ENCODE measurements around the gene DAND5.
"Not testable (repeated sequence)": the region's sequence is repeated elsewhere in the genome, so short reads cannot be mapped to it uniquely, and the experiment has no call there.

The DAND5 gene

DNA sequence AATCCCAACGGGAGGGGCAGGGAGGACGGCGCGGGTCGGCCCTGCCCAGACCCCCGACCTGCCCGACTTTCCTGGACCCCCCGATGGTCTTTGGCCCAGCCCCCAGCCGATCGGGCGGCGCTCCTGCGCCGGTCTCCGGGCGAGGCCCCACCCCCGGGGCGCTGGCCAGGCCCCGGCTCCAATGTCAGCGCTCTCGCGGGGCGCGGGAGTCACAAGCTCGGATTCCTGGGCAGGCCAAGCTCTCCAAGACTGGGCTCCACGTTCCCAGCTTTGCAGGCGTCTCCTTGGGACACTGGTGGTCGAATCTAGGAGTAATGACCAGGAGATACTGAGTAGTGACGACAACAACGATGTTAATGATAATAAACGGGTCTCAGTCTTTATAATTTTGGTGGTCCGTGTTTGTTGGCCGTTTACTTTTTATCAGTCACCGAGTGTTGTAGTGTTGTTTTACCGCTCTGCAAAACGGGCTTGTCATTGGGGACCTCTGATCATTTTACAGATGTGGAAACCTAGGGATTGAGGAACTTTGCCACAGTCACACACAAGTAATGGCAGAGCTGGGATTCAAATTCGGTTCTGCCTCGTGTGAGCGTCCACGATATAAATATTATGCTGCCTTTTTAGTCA, 23.2 kb upstream of the DAND5 start:
- DNase-seq = no peak

DNA sequence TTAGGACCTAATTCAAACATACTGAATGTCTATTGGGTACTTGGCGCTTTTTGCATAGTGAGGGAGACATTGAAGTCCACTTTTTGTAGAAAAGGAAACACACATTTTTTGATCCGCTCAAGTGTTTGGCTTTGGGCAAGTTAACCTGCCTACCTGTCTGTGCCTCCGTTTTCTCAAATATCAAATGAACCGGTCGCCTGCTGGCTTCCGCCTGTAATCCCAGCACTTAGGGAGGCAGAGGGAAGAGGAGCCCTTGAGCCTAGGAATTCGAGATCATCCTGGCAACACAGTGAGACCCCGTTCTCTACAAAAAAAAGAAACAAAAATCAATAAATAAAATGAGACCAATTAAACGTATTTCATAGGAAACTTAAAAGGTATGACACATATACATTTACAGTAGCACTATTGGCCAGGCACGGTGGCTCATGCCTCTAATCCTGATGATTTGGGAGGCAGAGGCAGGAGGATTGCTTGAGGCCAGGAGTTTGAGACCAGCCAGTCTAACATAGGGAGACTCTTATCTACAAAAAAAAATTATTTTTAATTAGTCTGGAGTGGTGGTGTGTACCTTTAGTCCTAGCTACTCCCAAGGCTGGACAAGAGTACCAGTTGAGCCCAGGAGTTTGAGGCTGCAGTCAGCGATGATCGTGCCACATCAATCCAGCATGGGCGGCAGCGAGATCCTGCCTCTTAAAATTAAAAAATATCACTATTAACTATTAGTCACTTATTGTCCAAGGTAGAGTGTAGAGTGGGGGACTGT, 22.5 kb upstream of the DAND5 start:
- no peak for DNase-seq

DNA sequence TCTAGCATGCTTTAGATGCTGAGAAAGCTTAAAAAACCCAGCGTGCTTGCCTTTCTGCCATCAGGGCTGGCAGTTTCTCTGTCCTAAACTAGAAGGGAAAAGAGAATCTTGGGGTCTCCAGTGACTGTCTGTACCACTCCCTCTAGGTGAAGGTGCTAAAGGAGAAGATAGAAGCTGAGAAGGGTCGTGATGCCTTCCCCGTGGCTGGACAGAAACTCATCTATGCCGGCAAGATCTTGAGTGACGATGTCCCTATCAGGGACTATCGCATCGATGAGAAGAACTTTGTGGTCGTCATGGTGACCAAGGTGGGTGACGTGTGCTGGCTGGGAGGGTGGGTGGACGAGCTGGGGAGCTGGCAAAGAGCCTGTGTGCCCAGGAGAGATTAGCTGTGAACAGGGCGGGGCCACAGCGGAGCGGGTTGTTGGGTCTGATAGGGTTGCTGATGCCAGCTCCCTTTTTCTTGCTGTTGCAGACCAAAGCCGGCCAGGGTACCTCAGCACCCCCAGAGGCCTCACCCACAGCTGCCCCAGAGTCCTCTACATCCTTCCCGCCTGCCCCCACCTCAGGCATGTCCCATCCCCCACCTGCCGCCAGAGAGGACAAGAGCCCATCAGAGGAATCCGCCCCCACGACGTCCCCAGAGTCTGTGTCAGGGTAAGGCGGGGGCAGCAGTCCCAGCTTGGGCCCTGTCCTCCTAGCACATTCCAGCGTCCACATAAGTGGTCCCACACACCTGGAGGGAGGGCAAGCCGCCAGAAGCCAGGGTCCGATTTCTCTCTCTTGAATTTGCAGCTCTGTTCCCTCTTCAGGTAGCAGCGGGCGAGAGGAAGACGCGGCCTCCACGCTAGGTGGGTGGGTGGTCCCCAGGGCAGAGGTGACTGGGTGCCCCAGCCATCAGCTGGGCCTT, 21.4 kb upstream of the DAND5 start:
- no peak for DNase-seq

DNA sequence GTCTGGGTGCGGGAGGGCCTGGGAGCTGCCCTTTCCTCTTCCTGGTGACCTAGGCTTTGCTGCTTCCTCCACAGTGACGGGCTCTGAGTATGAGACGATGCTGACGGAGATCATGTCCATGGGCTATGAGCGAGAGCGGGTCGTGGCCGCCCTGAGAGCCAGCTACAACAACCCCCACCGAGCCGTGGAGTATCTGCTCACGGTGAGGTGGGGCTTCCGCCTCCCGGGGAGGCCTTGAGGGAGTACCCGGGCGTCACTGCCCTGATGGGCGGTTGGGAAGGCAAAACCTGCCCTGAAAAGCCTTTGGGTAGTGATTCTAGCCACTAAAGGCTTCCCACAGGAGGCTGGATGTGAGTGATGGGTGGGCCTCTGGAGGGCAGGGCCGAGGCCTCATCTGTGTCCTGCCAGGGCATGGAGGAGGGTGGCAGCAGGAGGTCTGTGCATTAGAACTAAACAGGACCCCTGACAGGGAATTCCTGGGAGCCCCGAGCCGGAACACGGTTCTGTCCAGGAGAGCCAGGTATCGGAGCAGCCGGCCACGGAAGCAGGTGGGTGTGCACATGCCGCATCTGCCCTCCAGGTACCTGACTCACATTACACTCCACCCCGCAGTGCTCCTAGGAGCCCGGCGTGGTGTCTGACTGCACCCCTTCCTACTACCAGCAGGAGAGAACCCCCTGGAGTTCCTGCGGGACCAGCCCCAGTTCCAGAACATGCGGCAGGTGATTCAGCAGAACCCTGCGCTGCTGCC, 20.6 kb upstream of the DAND5 start:
- DNase-seq = no peak

DNA sequence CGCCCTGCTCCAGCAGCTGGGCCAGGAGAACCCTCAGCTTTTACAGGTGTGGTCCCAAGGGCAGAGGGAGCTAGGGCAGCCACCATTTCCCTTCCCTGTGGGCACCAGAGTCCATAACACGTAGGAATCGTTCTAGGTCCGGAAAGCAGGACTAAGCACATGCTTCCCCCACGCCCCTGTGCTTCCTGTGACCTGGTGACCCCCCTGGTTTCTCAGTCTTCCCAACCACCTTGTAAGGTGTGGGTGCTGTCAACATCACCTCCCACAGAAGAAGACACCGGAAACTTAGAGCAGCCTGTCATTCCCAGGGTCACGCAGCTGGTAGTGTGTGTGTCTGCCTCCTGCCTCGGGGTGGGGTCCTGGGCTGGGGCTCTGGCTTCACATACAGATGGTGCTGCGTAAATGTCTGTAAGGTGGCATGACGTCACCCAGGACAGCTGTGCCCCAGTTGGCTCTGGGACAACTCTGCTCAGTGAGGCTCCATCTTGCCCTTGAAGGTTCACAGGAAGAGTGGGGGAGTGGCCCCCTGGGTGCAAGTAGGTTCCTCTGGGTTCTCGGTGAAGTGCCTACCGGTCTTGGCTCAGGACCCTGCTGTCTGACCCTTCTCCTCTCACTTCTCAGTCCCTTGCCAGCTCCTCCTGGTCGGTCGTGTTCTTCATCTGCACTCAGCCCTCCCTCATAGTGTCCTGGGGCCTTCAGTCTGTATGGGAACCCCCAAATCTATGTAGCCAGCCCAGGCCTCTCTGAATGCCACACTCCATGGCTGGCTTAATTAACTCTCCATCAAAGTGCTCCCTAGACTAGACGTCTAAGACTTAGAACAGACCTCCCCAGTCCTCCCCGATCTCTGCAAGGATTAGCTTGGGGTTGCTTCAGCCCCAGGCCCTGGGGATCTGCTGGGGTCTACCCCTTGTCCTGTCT, 19.8 kb upstream of the DAND5 start:
- DNase-seq = no peak

DNA sequence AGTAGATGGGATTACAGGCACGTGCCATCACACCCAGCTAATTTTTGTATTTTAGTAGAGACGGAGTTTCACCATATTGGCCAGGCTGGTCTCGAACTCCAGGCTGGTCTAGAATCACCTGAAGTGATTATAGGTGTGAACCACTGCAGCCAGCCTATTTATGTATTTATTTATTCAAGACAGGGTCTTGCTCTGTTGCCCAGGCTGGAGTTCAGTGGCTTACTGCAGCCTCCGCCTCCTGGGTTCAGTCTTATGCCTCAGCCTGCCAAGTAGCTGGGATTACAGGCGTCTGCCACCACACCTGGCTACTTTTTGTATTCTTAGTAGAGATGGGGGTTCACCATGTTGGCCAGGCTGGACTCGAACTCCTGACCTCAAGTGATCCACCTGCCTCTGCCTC, 17.3 kb upstream of the DAND5 start:
- not testable (repeated sequence) for DNase-seq

DNA sequence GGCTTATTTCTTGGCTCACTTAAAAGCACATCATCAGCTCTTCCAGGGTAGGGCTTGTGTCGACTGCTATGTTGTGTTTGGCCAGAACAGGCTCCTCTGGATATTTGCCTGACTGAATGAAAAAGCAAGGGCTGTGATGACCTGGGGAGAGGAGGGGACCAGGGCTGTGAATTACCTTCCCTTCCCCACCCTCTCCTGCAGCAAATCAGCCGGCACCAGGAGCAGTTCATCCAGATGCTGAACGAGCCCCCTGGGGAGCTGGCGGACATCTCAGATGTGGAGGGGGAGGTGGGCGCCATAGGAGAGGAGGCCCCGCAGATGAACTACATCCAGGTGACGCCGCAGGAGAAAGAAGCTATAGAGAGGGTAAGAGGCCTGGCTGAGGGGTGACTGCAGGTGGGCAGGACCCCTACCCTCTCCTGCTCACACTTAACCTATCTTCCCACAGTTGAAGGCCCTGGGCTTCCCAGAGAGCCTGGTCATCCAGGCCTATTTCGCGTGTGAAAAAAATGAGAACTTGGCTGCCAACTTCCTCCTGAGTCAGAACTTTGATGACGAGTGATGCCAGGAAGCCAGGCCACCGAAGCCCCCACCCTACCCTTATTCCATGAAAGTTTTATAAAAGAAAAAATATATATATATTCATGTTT, 16.8 kb upstream of the DAND5 start:
- DNase-seq = no peak

DNA sequence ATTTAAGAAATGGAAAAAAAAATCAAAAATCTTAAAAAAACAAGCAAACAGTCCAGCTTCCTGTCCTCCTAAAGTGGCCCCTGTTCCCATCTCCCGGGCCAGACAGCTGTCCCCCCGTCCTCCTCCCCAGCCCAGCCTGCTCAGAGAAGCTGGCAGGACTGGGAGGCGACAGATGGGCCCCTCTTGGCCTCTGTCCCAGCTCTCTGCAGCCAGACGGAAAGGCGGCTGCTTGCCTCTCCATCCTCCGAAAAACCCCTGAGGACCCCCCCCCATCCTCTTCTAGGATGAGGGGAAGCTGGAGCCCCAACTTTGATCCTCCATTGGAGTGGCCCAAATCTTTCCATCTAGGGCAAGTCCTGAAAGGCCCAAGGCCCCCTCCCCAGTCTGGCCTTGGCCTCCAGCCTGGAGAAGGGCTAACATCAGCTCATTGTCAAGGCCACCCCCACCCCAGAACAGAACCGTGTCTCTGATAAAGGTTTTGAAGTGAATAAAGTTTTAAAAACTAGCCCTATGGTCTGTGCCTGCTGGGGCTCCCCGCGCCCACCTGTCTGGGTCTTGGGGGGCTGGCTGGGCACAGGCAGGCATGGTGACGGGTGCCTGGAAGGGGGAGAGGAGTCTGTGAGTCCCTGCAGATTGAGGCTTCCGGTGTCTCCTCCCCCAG, 16.1 kb upstream of the DAND5 start:
- no peak for DNase-seq

DNA sequence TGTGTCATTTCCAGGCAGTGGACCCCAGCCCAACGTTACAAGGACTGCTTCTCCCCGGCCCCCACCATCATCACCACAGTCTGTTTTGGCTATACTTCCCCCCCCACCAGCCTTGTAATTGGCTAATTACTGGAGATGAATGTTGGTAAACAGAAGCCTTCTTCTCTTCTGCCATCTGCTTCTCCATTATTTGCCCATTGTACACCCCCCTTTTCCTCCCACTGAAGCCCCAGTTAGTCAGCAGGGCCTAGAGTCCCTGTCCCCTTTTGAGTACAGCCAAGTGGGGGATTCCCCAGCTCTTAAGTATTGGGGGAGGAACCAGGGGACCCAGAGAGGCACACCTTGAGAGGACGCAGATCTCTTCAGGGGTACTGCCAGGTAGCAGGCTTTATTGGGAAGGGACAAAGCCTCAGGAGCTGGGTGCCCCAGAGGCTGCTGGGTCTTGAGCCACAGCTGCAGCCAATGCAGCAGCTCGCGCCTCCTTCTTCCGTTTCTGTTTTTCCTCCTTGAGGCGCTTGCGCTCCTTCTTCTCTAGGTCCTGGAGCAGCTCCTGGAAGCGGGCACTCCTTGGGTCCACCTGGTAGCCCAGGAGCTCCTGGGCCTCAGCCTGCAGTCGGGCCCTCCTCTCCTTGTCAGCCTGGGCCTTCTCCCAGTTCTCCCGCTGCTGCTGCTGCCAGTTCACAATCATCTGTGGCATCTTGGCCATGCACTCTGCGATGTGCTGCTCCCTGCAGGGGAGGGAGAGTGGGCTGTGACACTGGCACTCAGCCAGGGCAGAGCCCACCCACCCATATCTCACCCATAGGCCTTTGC, 15.4 kb upstream of the DAND5 start:
- no peak for DNase-seq

DNA sequence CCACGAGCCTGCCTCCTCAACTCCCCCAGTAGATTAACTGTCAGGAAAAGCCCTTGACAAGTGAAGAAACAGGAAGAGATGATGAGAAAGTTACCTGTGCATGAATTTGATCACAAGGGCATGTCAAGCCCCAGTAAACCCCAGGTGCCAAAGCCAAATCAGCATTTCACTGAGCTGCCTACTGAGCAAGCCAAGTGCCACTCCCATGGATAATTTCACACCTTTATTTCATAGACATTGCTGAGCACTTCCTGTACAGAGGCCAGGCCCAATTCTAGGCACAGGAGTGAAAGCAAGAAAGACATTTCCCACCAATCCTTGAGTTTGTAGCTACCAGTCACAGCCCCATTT, 14.8 kb upstream of the DAND5 start:
- no peak for DNase-seq

DNA sequence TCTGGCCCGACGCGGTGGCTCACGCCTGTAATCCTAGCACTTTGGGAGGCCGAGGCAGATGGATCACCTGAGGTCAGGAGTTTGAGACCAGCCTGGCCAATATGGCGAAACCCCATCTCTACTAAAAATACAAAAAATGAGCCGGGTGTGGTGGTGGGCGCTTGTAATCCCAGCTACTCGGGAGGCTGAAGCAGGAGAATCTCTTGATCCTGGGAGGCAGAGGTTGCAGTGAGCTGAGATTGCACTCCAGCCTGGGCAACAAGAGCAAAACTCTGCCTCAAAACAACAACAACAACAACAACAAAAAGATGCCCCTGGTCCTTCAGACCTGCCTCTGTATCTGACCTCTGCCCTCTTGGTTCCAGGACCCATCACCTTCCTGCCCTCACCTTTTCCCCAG, 13.8 kb upstream of the DAND5 start:
- not testable (repeated sequence) for DNase-seq

DNA sequence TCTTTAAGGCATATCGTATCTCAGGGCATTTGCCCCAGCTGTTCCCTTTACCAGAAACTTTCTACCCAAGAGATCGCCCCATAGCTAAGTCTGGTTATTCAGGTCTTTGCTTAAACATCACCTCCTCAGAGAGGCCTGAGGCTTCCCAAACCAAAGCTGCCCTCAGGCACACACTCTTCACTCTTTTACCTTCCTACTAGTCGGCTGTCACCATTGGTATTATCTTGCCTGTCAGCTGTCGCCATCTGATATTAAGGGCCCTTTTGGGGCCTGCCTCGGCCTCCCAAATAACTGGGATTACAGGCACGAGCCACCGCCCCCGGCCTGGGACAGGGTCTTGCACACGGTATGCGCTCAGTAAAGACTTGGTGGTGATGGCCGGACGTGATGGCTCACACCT, 13.4 kb upstream of the DAND5 start:
- DNase-seq = no peak

DNA sequence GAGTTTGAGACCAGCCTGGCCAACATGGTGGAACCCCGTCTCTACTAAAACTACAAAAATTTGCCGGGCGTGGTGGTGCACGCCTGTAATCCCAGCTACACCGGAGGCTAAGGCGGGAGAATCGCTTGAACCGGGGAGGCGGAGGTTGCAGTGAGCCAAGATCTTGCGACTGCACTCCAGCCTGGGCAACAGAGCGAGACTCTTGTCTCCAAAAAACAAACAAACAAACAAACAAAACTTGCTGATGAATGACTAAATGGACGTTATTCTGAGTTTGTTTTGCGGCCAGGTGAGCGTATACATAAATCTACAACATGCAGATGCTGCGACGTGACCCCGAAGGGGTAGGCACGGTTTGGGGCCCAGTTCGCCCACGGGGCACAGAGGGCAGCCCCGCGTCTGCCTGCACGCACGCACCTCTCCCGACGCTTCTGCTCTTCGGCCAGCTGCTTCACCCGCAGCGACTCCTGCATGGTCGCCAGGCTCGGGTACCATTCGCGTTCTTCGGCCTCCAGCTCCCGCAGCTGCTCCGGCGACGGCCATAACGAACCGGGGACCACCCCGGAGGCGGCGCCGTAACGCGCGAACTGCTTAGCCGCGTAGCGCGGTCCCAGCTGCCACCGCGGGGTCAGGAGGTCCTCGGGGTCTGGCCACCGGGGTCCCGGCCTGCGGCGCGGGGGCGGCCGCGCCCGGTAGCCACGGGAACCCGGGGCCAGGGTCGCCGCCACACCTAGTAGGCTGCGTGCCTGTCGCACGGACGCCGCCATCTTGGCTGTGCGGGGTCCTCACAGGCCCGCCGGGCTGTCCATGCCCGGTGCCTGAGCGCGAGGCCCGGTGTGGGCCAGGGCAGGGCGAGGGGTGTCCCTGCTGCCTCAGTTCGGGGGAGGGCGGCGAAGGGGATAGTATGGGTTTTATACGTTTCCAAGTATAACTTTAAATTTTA, 12.7 kb upstream of the DAND5 start, which contains the start of gene GADD45GIP1:
Gene GADD45GIP1, minus strand, starts transcription at position 778 of the 943 bp plus-strand sequence. Its CDS starts 11 bp downstream, at position 767.
- DNase-seq = no peak

DNA sequence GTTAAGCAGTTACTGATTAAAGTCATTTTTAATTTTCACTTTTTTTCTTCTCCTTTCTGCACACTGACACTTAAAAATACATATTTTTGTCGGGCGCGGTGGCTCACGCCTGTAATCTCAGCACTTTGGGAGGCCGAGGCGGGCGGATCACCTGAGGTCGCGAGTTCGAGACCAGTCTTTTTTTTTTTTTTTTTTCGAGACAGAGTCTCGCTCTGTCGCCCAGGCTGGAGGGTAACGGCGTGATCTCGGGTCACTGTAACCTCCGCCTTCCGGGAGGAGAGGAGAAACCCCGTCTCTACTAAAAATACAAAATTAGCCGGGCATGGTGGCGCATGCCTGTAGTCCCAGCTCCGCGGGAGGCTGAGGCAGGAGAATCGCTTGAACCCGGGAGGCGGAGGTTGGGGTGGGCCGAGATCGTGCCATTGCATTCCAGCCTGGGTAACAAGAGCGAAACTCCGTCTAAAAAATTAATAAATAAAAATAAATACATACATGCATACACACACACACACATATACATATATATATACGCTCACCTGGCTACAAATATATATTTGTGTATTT, 11.9 kb upstream of the DAND5 start:
- not testable (repeated sequence) for DNase-seq

DNA sequence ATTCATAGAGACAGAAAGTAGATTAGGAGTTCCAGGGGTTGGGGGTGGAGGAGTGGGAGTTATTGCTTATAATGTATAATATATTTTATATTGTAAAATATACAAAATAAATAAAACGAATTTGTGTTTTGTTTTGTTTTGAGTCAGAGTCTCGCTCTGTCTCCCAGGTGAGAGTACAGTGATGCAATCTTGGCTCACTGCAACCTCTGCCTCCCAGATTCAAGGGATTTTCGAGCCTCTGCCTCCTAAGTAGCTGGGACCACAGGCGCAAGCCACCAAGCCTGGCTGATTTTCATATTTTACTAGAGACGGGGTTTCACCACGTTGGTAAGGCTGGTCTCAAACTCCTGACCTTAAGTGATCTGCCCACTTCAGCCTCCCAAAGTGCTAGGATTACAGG, 9.9 kb upstream of the DAND5 start:
- no peak for DNase-seq

DNA sequence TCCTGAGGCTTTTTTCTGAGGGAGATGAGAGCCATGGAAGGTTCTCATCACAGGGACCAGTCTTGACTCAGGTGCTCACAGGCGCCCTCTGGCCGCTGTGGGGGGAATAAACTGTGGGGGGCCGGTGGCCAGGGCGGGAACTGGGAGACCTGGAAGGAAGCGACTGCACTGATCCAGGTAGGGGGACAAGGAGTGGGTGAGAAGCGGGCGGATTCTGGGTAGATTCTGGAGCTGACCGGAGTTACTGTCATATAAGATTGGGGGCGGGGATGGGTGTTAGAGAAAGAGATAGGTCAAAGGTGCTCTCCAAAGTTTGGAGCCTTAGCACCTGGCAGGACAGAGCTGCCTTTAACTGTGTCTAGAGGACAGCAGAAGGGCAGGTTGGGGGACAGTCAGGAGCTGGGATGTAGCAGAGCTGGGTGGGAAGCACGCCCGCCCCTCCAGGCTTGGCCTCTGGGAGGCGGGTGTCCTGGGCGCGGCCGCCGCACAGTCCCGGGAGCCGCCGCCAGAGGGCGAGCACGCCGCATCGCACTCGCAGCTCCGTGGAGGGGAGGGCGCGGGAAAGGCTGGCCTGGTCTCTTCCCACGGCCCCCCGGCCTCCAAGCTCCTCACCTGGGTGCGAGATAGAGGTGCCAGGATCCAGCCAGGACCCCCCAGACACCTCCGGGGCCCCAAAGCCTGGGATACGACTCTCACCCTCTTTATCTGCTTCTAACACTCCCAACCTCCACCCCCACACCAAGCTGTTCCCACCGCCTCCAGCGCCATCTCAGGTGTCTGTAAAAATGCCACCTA, 4.2 kb upstream of the DAND5 start:
- DNase-seq = no peak

DNA sequence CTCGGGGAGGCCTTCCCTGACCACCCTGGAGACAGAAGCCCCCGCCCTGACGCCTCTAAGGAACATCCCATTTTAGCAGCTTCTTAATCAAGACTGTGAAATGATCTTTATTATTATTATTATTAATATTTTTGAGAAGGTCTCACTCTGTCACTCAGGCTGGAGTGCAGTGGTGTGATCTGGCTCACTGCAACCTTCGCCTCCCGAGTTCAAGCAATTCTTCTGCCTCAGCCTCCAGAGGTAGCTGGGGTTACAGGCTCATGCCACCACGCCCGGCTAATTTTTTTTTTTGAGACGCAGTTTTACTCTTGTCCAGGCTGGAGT, 3.6 kb upstream of the DAND5 start:
- no peak for DNase-seq

DNA sequence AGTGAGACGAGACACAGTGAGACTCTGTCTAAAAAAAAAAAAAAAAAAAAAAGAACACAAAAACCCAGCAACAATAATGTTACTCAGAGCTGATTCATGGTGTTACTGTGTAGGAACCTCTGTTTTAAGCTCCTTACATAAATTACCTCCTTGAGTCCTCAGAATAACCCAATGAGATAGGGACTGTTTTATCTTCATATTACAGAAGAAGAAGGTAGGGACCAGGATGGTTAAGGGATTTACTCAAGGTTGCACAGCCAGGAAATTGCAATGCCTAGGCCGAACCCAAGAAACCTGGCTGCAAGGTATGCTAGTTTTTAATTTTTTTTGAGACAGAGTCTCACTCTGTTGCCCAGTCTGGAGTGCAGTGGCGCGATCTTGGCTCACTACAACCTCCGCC, 1.5 kb upstream of the DAND5 start:
- DNase-seq = no peak
